Measurements from ENCODE around the gene TSC22D2. TPM values are rescaled to one million over a fixed set of nuclear protein-coding genes. Genes with fewer than 3 reads are reported as not detected.

Gene TSC22D2
- polyA plus RNA-seq, 1 donor from 2014 or later: 15.3 TPM

DNA sequence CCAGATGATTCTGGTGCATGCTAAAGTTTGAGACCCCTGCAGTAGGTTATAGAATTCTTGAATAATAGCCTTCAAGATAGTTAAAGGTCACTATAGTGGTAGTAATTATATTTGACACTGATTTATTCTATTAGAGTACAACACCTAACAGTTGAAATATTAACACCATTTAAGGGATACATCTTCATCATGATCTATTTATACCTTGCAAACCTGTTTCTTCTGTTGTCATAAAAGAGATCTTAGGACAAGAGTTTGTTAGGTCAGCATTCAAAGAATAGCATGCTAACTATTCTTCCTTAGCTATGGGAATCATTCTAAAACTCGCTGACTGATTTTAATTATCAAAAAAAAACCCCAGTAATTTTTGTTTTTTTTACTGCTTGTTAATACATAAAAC is 46.5 kb downstream of the TSC22D2 start:
- no peaks in the 10 kb centered on the region for H3F3A ChIP-seq (ENCODE audit: insufficient read depth, low read length, poor library complexity, severe bottlenecking)
- no peaks in the 10 kb centered on the region for H4K20me1 ChIP-seq (ENCODE audit: insufficient read depth)
- no peaks in the 10 kb centered on the region for H3K27me3 ChIP-seq (ENCODE audit: insufficient read depth, low read depth, low read length)
- no peaks in the 10 kb centered on the region for H3K9me3 ChIP-seq (ENCODE audit: low read length)
- H3K9me2 ChIP-seq (ENCODE audit: insufficient read depth, low read length): no peaks in the 10 kb centered on the region
- H3K27ac ChIP-seq (ENCODE audit: low read length): no peak overlapping the region
- H3K36me3 ChIP-seq (ENCODE audit: insufficient read depth, low read length): no peaks in the 10 kb centered on the region
- peaks cover 7% of the 10 kb centered on the region for H3K79me2 ChIP-seq (replicated peaks; ENCODE audit: insufficient read depth, low read length)
- no peak overlapping the region for H3K4me3 ChIP-seq (ENCODE audit: low read length)
- no peak overlapping the region for H3K4me2 ChIP-seq (ENCODE audit: low read length)
- TF ChIP-seq POLR2AphosphoS5 (IDR thresholded peaks at IDR 0.05) (no peak), EZH2 (IDR thresholded peaks at IDR 0.05; ENCODE audit: borderline replicate concordance, insufficient read depth, low read length, poor library complexity, severe bottlenecking) (no peak)
- no peak overlapping the region for H2AFZ ChIP-seq (ENCODE audit: low read depth, low read length)
- H3K9ac ChIP-seq (ENCODE audit: low read length): no peak overlapping the region

DNA sequence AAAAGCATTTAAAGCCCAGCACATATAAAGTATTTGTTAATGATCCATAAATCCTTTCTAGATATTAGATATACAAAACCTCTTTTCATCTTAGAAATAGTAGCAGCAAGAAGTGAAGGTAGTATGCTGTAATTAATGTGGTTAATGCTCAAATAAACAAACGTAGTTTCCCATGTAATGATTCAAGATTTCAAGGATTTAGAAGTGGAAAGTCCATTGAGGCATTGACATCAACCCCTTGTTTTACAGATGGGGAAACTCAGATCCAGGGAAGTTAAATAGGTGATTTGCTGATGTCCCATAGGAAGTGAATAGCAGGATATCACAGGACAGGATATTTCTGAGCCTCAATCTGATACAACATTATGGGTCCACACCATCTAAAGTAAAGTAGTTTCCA is 47.2 kb downstream of the TSC22D2 start:
- H3K27ac ChIP-seq (ENCODE audit: low read length): no peak overlapping the region
- H3K4me2 ChIP-seq (ENCODE audit: low read length): no peak overlapping the region
- no peaks in the 10 kb centered on the region for H3K27me3 ChIP-seq (ENCODE audit: insufficient read depth, low read depth, low read length)
- TF ChIP-seq, protein P1, sequence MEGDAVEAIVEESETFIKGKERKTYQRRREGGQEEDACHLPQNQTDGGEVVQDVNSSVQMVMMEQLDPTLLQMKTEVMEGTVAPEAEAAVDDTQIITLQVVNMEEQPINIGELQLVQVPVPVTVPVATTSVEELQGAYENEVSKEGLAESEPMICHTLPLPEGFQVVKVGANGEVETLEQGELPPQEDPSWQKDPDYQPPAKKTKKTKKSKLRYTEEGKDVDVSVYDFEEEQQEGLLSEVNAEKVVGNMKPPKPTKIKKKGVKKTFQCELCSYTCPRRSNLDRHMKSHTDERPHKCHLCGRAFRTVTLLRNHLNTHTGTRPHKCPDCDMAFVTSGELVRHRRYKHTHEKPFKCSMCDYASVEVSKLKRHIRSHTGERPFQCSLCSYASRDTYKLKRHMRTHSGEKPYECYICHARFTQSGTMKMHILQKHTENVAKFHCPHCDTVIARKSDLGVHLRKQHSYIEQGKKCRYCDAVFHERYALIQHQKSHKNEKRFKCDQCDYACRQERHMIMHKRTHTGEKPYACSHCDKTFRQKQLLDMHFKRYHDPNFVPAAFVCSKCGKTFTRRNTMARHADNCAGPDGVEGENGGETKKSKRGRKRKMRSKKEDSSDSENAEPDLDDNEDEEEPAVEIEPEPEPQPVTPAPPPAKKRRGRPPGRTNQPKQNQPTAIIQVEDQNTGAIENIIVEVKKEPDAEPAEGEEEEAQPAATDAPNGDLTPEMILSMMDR (IDR thresholded peaks at IDR 0.05; ENCODE audit: poor library complexity, severe bottlenecking): no peak
- TF ChIP-seq RAD21 (conservative IDR thresholded peaks at IDR 0.05) (no peak), MXI1 (conservative IDR thresholded peaks at IDR 0.05; ENCODE audit: poor library complexity, severe bottlenecking) (no peak), POLR2AphosphoS5 (IDR thresholded peaks at IDR 0.05) (no peak), EP300 (conservative IDR thresholded peaks at IDR 0.05; ENCODE audit: poor library complexity, severe bottlenecking) (no peak), TAF1 (IDR thresholded peaks at IDR 0.05; ENCODE audit: low read depth) (no peak), SMC3 (conservative IDR thresholded peaks at IDR 0.05; ENCODE audit: poor library complexity) (no peak), EZH2 (IDR thresholded peaks at IDR 0.05; ENCODE audit: borderline replicate concordance, insufficient read depth, low read length, poor library complexity, severe bottlenecking) (no peak)
- TF ChIP-seq, protein P2, sequence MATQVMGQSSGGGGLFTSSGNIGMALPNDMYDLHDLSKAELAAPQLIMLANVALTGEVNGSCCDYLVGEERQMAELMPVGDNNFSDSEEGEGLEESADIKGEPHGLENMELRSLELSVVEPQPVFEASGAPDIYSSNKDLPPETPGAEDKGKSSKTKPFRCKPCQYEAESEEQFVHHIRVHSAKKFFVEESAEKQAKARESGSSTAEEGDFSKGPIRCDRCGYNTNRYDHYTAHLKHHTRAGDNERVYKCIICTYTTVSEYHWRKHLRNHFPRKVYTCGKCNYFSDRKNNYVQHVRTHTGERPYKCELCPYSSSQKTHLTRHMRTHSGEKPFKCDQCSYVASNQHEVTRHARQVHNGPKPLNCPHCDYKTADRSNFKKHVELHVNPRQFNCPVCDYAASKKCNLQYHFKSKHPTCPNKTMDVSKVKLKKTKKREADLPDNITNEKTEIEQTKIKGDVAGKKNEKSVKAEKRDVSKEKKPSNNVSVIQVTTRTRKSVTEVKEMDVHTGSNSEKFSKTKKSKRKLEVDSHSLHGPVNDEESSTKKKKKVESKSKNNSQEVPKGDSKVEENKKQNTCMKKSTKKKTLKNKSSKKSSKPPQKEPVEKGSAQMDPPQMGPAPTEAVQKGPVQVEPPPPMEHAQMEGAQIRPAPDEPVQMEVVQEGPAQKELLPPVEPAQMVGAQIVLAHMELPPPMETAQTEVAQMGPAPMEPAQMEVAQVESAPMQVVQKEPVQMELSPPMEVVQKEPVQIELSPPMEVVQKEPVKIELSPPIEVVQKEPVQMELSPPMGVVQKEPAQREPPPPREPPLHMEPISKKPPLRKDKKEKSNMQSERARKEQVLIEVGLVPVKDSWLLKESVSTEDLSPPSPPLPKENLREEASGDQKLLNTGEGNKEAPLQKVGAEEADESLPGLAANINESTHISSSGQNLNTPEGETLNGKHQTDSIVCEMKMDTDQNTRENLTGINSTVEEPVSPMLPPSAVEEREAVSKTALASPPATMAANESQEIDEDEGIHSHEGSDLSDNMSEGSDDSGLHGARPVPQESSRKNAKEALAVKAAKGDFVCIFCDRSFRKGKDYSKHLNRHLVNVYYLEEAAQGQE (IDR thresholded peaks at IDR 0.05; ENCODE audit: borderline replicate concordance): no peak
- no peak overlapping the region for H2AFZ ChIP-seq (ENCODE audit: low read depth, low read length)
- no peaks in the 10 kb centered on the region for H4K20me1 ChIP-seq (ENCODE audit: insufficient read depth)
- H3F3A ChIP-seq (ENCODE audit: insufficient read depth, low read length, poor library complexity, severe bottlenecking): no peaks in the 10 kb centered on the region
- H3K9me3 ChIP-seq (ENCODE audit: low read length): no peaks in the 10 kb centered on the region
- H3K4me3 ChIP-seq (ENCODE audit: low read length): no peak overlapping the region
- no peaks in the 10 kb centered on the region for H3K9me2 ChIP-seq (ENCODE audit: insufficient read depth, low read length)
- H3K79me2 ChIP-seq (replicated peaks; ENCODE audit: insufficient read depth, low read length): peaks cover 2% of the 10 kb centered on the region
- H3K9ac ChIP-seq (ENCODE audit: low read length): no peak overlapping the region
- no peaks in the 10 kb centered on the region for H3K36me3 ChIP-seq (ENCODE audit: insufficient read depth, low read length)

DNA sequence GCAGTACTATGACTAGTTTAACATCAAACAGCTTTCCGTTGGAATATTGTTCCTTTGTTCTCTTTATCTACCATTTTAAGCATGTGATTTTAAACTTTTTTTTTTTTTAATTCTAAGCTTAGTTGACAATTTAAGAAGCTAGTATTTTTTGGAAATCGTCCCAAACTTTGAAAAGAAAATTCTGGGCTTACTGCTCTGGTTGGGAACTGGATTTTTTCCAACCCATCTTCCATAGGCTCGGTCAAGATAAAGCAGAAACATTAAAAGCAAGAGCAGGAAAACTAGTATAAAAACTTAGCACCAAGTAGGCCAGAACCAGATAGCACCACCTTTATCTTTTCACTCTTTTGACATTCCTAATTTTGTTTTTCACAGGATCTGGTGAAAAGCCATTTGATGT is 49.9 kb downstream of the TSC22D2 start:
- Histone ChIP-seq H3K4me2 (ENCODE audit: low read length) (no peak overlapping the region), H3K79me2 (replicated peaks; ENCODE audit: insufficient read depth, low read length) (no peaks in the 10 kb centered on the region), H3K36me3 (ENCODE audit: insufficient read depth, low read length) (no peaks in the 10 kb centered on the region), H3F3A (ENCODE audit: insufficient read depth, low read length, poor library complexity, severe bottlenecking) (no peaks in the 10 kb centered on the region), H3K9me2 (ENCODE audit: insufficient read depth, low read length) (no peaks in the 10 kb centered on the region), H3K9me3 (ENCODE audit: low read length) (no peaks in the 10 kb centered on the region), H4K20me1 (ENCODE audit: insufficient read depth) (no peaks in the 10 kb centered on the region), H2AFZ (ENCODE audit: low read depth, low read length) (no peak overlapping the region), H3K4me3 (ENCODE audit: low read length) (no peak overlapping the region), H3K27ac (ENCODE audit: low read length) (no peak overlapping the region), H3K27me3 (ENCODE audit: insufficient read depth, low read depth, low read length) (no peaks in the 10 kb centered on the region), H3K9ac (ENCODE audit: low read length) (no peak overlapping the region)
- no peak for TF ChIP-seq EZH2 (IDR thresholded peaks at IDR 0.05; ENCODE audit: borderline replicate concordance, insufficient read depth, low read length, poor library complexity, severe bottlenecking)
- no peak for TF ChIP-seq TAF1 (IDR thresholded peaks at IDR 0.05; ENCODE audit: low read depth)
- no peak for TF ChIP-seq RAD21 (conservative IDR thresholded peaks at IDR 0.05)
- no peak for TF ChIP-seq SMC3 (conservative IDR thresholded peaks at IDR 0.05; ENCODE audit: poor library complexity)
- no peak for TF ChIP-seq POLR2AphosphoS5 (IDR thresholded peaks at IDR 0.05)
- TF ChIP-seq, protein P2 (IDR thresholded peaks at IDR 0.05; ENCODE audit: borderline replicate concordance): no peak
- no peak for TF ChIP-seq MXI1 (conservative IDR thresholded peaks at IDR 0.05; ENCODE audit: poor library complexity, severe bottlenecking)
- TF ChIP-seq EP300 (conservative IDR thresholded peaks at IDR 0.05; ENCODE audit: poor library complexity, severe bottlenecking): no peak
- TF ChIP-seq, protein P1 (IDR thresholded peaks at IDR 0.05; ENCODE audit: poor library complexity, severe bottlenecking): no peak
